Neural progenitor cell (in vitro differentiated cells): ENCODE results near the gene EREG. TPM values are rescaled to one million over a fixed set of nuclear protein-coding genes. Genes with fewer than 3 reads are reported as not detected.

ENCODE experiments used
- DNase-seq: peaks from one replicate; pipeline ENCODE4 v3.0.0-alpha.2; 2016; ENCODE audit warnings: low spot score
- H2AFZ ChIP-seq: fragments of 200-600 bp; sonication (generic); replicated peaks from 2 replicates; pipeline ENCODE4 v1.6.1; 2016; ENCODE audit warnings: antibody characterized with exemption
- H3F3A ChIP-seq: fragments of 200-600 bp; sonication (generic); 2 replicates; pipeline ENCODE4 v1.6.1; 2016; ENCODE audit warnings: antibody characterized with exemption, low read depth
- H3K27ac ChIP-seq: fragments of 200-600 bp; sonication (generic); 2 replicates; pipeline ENCODE4 v1.5.1; 2016; ENCODE audit warnings: mild to moderate bottlenecking
- H3K27me3 ChIP-seq: fragments of 200-600 bp; sonication (generic); 2 replicates; pipeline ENCODE4 v1.6.1; 2016; ENCODE audit warnings: mild to moderate bottlenecking, moderate library complexity
- H3K36me3 ChIP-seq: fragments of 200-600 bp; sonication (generic); 2 replicates; pipeline ENCODE4 v1.5.1; 2016
- H3K4me1 ChIP-seq: fragments of 200-600 bp; sonication (generic); 2 replicates; pipeline ENCODE4 v1.6.1; 2016; ENCODE audit warnings: mixed run types
- H3K4me2 ChIP-seq: fragments of 200-600 bp; sonication (generic); 2 replicates; pipeline ENCODE4 v1.6.1; 2016
- H3K4me3 ChIP-seq: fragments of 200-600 bp; sonication (generic); 2 replicates; pipeline ENCODE4 v1.5.1; 2016
- H3K79me2 ChIP-seq: fragments of 200-600 bp; sonication (generic); 2 replicates; pipeline ENCODE4 v1.6.1; 2016; ENCODE audit warnings: low read depth
- H3K9ac ChIP-seq: fragments of 200-600 bp; sonication (generic); 2 replicates; pipeline ENCODE4 v1.6.1; 2016
- H3K9me3 ChIP-seq: fragments of 200-600 bp; sonication (generic); 2 replicates; pipeline ENCODE4 v1.5.1; 2016; ENCODE audit warnings: low read depth
- H4K20me1 ChIP-seq: fragments of 200-600 bp; sonication (generic); 2 replicates; pipeline ENCODE4 v1.6.1; 2016; ENCODE audit warnings: low read depth
- H3K27ac Mint-ChIP-seq: 3 replicates; pipeline ENCODE4 v1.8.0; 2021; ENCODE audit warnings: mixed read lengths
- H3K27me3 Mint-ChIP-seq: 2 replicates; pipeline ENCODE4 v1.8.0; 2022; ENCODE audit warnings: low read depth, mild to moderate bottlenecking, inconsistent platforms, moderate library complexity, mixed read lengths; ENCODE audit not compliant: insufficient read depth
- H3K36me3 Mint-ChIP-seq: 3 replicates; pipeline ENCODE4 v1.8.0; 2021; ENCODE audit warnings: mixed read lengths
- H3K4me1 Mint-ChIP-seq: 3 replicates; pipeline ENCODE4 v1.8.0; 2021; ENCODE audit warnings: mixed read lengths
- H3K4me3 Mint-ChIP-seq: 3 replicates; pipeline ENCODE4 v1.8.0; 2021; ENCODE audit warnings: mild to moderate bottlenecking, moderate library complexity, mixed read lengths
- H3K9me3 Mint-ChIP-seq: 3 replicates; pipeline ENCODE4 v1.8.0; 2020; ENCODE audit warnings: mixed read lengths
- CTCF ChIP-seq: fragments of 200-600 bp; sonication (generic); IDR thresholded peaks from 2 replicates; pipeline ENCODE4 v1.5.1; 2017; ENCODE audit warnings: antibody characterized with exemption, mild to moderate bottlenecking
- EZH2 ChIP-seq: fragments of 200-600 bp; sonication (generic); IDR thresholded peaks from 2 replicates; pipeline ENCODE4 v1.6.1; 2017; ENCODE audit warnings: antibody characterized with exemption, mild to moderate bottlenecking, moderate library complexity
- EZH2phosphoT487 ChIP-seq: fragments of 200-600 bp; sonication (generic); IDR thresholded peaks from 2 replicates; pipeline ENCODE4 v1.6.1; 2017; ENCODE audit warnings: antibody characterized with exemption
- total RNA-seq: library from RNA; depleted of rRNA; stranded (reverse); fragments of >200 nt; gene quantifications from 2 replicates; pipeline ENCODE4 v1.2.3, GENCODE V29; 2015; ENCODE audit warnings: low replicate concordance

EREG gene
- total RNA-seq, 1 donor from 2014 or later, result not detected

DNA sequence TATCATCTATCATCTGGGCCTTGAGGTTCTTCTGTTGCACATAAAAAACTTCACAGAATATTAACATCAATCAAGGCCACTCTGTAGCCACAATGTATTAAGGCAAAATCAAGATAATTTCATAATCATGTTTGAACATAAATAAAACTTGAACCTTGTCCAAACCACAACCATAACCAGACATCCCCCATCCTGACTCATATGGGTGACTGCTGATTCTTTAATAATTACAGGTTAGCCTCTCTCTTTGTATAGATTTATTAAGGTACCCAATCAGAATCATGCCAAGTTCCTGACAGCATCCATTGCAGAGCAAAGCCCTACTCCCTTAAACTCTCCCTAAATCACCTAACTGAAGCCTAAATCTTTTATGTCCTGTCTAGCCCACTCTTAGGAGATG, 63.3 kb downstream of the EREG start:
- Histone ChIP-seq H3K4me2 (no peak overlapping the region), H3F3A (no peaks in the 10 kb centered on the region), H3K9ac (no peak overlapping the region), H3K27me3 (no peaks in the 10 kb centered on the region), H3K36me3 (no peaks in the 10 kb centered on the region), H3K27ac (no peak overlapping the region), H3K4me1 (no peaks in the 10 kb centered on the region), H3K79me2 (no peaks in the 10 kb centered on the region), H3K4me3 (no peak overlapping the region), H2AFZ (no peak overlapping the region), H4K20me1 (no peaks in the 10 kb centered on the region), H3K9me3 (no peaks in the 10 kb centered on the region)
- H3K9me3 Mint-ChIP-seq, result no peaks in the 10 kb centered on the region
- H3K36me3 Mint-ChIP-seq, result no peaks in the 10 kb centered on the region
- H3K4me3 Mint-ChIP-seq, result no peak overlapping the region
- DNase-seq, result no peak
- H3K27ac Mint-ChIP-seq, result no peak overlapping the region
- H3K27me3 Mint-ChIP-seq, result no peaks in the 10 kb centered on the region
- TF ChIP-seq EZH2phosphoT487 (no peak), CTCF (no peak), EZH2 (no peak)
- H3K4me1 Mint-ChIP-seq, result no peaks in the 10 kb centered on the region

GRCh38 chr4:74431113-74431826, 66.3 kb downstream of the EREG start:
- H3K4me1 Mint-ChIP-seq, result no peaks in the 10 kb centered on the region
- no peak for DNase-seq

GRCh38 chr4:74433043-74433442, 68.1 kb downstream of the EREG start:
- H3K4me3 Mint-ChIP-seq, result no peak overlapping the region
- H3K27me3 Mint-ChIP-seq, result peaks cover 2% of the 10 kb centered on the region

More at GRCh38 chr4:74431113-74431826, 66.3 kb downstream of the EREG start:
- Histone ChIP-seq H3K4me3 (no peak overlapping the region), H4K20me1 (no peaks in the 10 kb centered on the region), H2AFZ (no peak overlapping the region), H3K27ac (no peak overlapping the region), H3K36me3 (no peaks in the 10 kb centered on the region), H3K79me2 (no peaks in the 10 kb centered on the region), H3K9me3 (no peaks in the 10 kb centered on the region), H3F3A (no peaks in the 10 kb centered on the region), H3K9ac (no peak overlapping the region), H3K27me3 (no peaks in the 10 kb centered on the region), H3K4me2 (no peak overlapping the region), H3K4me1 (no peaks in the 10 kb centered on the region)
- no peak for TF ChIP-seq EZH2phosphoT487
- TF ChIP-seq CTCF, result no peak
- no peak for TF ChIP-seq EZH2
- Mint-ChIP-seq H3K27me3 (peaks cover 2% of the 10 kb centered on the region), H3K27ac (no peak overlapping the region), H3K36me3 (no peaks in the 10 kb centered on the region), H3K9me3 (no peaks in the 10 kb centered on the region), H3K4me3 (no peak overlapping the region)

More at GRCh38 chr4:74433043-74433442, 68.1 kb downstream of the EREG start:
- Histone ChIP-seq H3K27me3 (no peaks in the 10 kb centered on the region), H4K20me1 (no peaks in the 10 kb centered on the region), H3K4me2 (no peak overlapping the region), H3F3A (no peaks in the 10 kb centered on the region), H3K36me3 (no peaks in the 10 kb centered on the region), H3K9me3 (no peaks in the 10 kb centered on the region), H3K79me2 (no peaks in the 10 kb centered on the region), H3K4me1 (no peaks in the 10 kb centered on the region), H2AFZ (no peak overlapping the region), H3K27ac (no peak overlapping the region), H3K4me3 (no peak overlapping the region), H3K9ac (no peak overlapping the region)
- Mint-ChIP-seq H3K4me1 (no peaks in the 10 kb centered on the region), H3K27ac (no peak overlapping the region), H3K9me3 (no peaks in the 10 kb centered on the region), H3K36me3 (no peaks in the 10 kb centered on the region)
- TF ChIP-seq CTCF (no peak), EZH2 (no peak), EZH2phosphoT487 (no peak)
- no peak for DNase-seq
